Kidney epithelial cell (primary cell): Measurements from ENCODE around the gene GNA12. TPM values are rescaled to one million over a fixed set of nuclear protein-coding genes. Genes with fewer than 3 reads are reported as not detected.

Source experiments
- DNase-seq: peaks from one replicate; pipeline ENCODE4 v3.0.0-alpha.2; 2010; ENCODE audit warnings: low read depth
- H3K27me3 ChIP-seq: 2 replicates; pipeline ENCODE4 v1.6.0; 2011; ENCODE audit warnings: low read length; ENCODE audit not compliant: control insufficient read depth, insufficient read depth
- H3K36me3 ChIP-seq: 2 replicates; pipeline ENCODE4 v1.5.1; 2011; ENCODE audit warnings: low read length; ENCODE audit not compliant: control insufficient read depth, insufficient read depth
- H3K4me3 ChIP-seq: 2 replicates; pipeline ENCODE4 v1.5.1; 2011; ENCODE audit warnings: low read depth, mild to moderate bottlenecking, control low read depth, low read length
- CTCF ChIP-seq: IDR thresholded peaks from 2 replicates; pipeline ENCODE4 v1.5.1; 2011; ENCODE audit warnings: mild to moderate bottlenecking, moderate library complexity, low read length, control low read depth, inconsistent platforms; ENCODE audit not compliant: insufficient read depth, poor library complexity, severe bottlenecking
- total RNA-seq: library from RNA; depleted of rRNA; stranded (reverse); fragments of >200 nt; gene quantifications from 2 replicates; pipeline ENCODE4 v1.2.3, GENCODE V29; 2015

GNA12 gene
- total RNA-seq, 1 donor from 2014 or later: 40.7 TPM

DNA sequence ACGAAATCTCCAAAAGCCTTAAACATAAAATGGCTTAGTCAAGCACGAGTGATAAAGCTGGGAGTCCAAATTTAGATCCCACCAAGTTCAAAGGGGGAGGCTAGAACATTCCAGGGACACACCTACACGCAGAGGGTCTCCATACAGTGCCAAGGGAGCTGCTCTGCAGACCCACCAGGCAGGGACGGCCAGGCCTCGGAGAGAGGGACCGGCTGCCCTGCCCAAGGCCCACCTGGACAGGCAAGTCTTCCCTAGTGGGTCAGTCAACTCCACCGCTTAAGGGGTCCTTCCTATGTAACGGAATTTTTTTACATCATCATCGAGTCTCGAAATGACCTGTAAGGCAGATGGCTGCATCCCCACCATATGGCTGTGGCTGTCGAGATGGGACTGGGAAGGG lies 127.6 kb downstream of the GNA12 start:
- DNase-seq: no peak
- Histone ChIP-seq H3K4me3 (no peak overlapping the region), H3K36me3 (no peaks in the 10 kb centered on the region), H3K27me3 (no peaks in the 10 kb centered on the region)
- no peak for TF ChIP-seq CTCF

- Histone ChIP-seq H3K4me3 (no peak overlapping the region), H3K27me3 (peaks cover 1% of the 10 kb centered on the region), H3K36me3 (no peaks in the 10 kb centered on the region)
- no peak for TF ChIP-seq CTCF
- DNase-seq: no peak
These were observed 128.5 kb downstream of the GNA12 start for GRCh38 chr7:2715341-2716231.

- no peaks in the 10 kb centered on the region for H3K36me3 ChIP-seq
- no peak for DNase-seq
- H3K27me3 ChIP-seq: peaks cover 2% of the 10 kb centered on the region
- H3K4me3 ChIP-seq: no peak overlapping the region
- no peak for TF ChIP-seq CTCF
These were observed 129.5 kb downstream of the GNA12 start for GRCh38 chr7:2714636-2715035.

DNA sequence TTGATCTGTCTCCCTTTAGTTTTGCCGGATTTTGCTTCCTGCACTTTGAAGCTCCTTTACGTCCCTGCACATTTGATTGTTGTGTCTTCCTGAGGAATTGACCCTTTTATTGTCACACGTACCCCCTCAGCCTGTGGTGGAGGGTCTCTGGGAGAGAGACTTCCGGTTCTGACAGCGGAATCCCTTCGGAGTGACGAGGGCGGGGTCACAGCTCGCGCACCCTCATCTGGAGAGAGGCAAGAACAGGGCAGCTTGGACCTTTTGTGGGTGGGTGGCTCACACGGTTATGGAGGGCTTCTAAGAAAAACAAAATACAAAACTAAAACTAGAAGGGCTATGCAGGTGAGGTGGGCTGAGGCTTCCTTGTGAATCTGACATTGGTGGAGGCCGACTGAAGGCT lies 130.1 kb downstream of the GNA12 start:
- Histone ChIP-seq H3K27me3 (peaks cover 2% of the 10 kb centered on the region), H3K36me3 (no peaks in the 10 kb centered on the region), H3K4me3 (no peak overlapping the region)
- DNase-seq: no peak
- TF ChIP-seq CTCF: no peak

DNA sequence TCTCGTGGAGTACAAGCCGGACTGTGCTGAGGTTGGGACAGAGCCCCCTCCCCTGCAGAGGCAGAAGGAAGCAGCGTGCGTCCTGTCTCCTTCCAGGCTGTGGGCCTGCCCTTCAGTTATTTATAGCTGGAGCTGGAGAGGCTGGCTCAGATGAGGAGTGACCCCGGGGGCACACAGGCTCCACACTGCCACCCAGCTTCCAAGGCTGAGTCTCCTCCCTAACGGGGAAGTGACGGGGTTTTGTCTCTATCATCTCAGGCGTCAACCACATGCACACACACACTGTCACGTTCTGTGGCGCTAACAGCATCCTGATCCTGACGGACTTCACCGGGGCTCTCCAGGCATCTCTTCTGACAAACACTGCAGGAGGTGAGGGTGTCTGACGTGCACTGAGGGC lies 130.7 kb downstream of the GNA12 start:
- Histone ChIP-seq H3K27me3 (peaks cover 2% of the 10 kb centered on the region), H3K36me3 (no peaks in the 10 kb centered on the region), H3K4me3 (no peak overlapping the region)
- no peak for DNase-seq
- TF ChIP-seq CTCF: no peak
